ENCODE results near the gene GPC3. TPM values are rescaled to one million over a fixed set of nuclear protein-coding genes. Genes with fewer than 3 reads are reported as not detected.

Gene GPC3
- total RNA-seq, 1 donor from 2014 or later: 4.2 TPM

DNA sequence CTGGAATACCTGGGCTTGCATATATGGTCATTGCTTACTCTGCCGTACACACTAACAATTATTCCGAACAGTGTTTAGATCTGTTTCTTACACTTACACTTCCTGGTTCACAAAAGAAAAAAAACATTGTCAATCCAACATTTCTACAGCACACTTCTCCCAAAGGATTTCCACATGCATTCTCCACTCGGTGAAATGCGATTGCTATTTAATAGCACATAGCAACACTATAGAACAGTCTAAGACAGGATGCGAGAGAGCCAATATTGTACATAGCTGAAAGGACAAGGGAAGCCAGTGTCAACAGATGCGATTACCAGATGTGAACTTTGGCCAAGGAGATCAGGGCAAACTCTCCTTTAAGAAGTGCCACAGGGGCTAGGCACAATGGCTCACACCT is 349.4 kb downstream of the GPC3 start:
- TF ChIP-seq, protein P1, sequence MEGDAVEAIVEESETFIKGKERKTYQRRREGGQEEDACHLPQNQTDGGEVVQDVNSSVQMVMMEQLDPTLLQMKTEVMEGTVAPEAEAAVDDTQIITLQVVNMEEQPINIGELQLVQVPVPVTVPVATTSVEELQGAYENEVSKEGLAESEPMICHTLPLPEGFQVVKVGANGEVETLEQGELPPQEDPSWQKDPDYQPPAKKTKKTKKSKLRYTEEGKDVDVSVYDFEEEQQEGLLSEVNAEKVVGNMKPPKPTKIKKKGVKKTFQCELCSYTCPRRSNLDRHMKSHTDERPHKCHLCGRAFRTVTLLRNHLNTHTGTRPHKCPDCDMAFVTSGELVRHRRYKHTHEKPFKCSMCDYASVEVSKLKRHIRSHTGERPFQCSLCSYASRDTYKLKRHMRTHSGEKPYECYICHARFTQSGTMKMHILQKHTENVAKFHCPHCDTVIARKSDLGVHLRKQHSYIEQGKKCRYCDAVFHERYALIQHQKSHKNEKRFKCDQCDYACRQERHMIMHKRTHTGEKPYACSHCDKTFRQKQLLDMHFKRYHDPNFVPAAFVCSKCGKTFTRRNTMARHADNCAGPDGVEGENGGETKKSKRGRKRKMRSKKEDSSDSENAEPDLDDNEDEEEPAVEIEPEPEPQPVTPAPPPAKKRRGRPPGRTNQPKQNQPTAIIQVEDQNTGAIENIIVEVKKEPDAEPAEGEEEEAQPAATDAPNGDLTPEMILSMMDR (IDR thresholded peaks at IDR 0.05; ENCODE audit: partially characterized antibody, unreplicated experiment): no peak
- H3K9me3 Mint-ChIP-seq (ENCODE audit: unreplicated experiment): no peaks in the 10 kb centered on the region
- H3K36me3 Mint-ChIP-seq (ENCODE audit: unreplicated experiment): no peaks in the 10 kb centered on the region

DNA sequence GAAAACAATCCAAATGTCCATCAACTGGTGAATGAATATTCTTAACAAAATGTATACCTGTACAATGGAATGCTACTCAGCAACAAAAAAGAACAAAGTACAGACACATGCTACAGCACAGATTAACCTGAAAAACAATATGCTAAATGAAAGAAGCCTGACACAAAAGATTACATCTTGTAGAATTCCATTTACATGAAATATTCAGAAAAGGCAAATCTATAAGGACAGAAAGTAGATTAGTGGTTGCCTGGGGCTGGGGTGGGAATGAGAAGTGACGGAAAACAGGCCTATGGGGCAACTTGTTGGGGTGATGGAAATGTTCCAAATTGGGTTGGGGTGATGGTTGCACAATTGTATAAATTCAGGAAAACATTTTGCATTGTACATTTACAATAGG is 351.0 kb downstream of the GPC3 start:
- H3K36me3 Mint-ChIP-seq (ENCODE audit: unreplicated experiment): no peaks in the 10 kb centered on the region
- no peak for DNase-seq
- TF ChIP-seq, protein P1 (IDR thresholded peaks at IDR 0.05; ENCODE audit: partially characterized antibody, unreplicated experiment): no peak

More for the DNA sequence above, 349.4 kb downstream of the GPC3 start:
- H3K4me1 Mint-ChIP-seq (ENCODE audit: low read depth, unreplicated experiment): no peaks in the 10 kb centered on the region
- no peak overlapping the region for H3K4me3 Mint-ChIP-seq (ENCODE audit: unreplicated experiment)
- peaks cover 1% of the 10 kb centered on the region for H3K27me3 Mint-ChIP-seq (ENCODE audit: unreplicated experiment)
- no peak for DNase-seq
- H3K27ac Mint-ChIP-seq (ENCODE audit: unreplicated experiment): no peak overlapping the region

DNA sequence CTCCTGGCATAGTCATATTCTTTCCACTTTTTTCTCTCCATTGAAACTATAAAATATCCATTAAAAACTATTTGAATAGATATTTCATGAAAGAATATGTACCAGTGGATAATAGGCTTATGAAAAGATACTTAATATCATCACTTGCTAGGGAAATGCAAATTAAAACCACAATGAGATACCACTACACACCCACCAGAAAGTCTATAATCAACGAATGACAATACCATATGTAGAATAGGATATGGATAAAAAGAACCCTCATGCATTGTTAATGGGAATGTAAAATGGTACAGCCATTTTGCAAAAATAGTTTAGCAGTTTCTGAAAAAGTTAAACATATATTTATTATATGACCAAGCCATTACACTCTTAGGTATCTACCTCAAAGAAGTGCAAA is 351.4 kb downstream of the GPC3 start:
- DNase-seq: no peak
- H3K4me3 Mint-ChIP-seq (ENCODE audit: unreplicated experiment): no peak overlapping the region

More for the DNA sequence above, 351.0 kb downstream of the GPC3 start:
- no peak overlapping the region for H3K27ac Mint-ChIP-seq (ENCODE audit: unreplicated experiment)
- no peak overlapping the region for H3K4me3 Mint-ChIP-seq (ENCODE audit: unreplicated experiment)
- H3K4me1 Mint-ChIP-seq (ENCODE audit: low read depth, unreplicated experiment): no peaks in the 10 kb centered on the region
- H3K27me3 Mint-ChIP-seq (ENCODE audit: unreplicated experiment): peaks cover 1% of the 10 kb centered on the region
- no peaks in the 10 kb centered on the region for H3K9me3 Mint-ChIP-seq (ENCODE audit: unreplicated experiment)

DNA sequence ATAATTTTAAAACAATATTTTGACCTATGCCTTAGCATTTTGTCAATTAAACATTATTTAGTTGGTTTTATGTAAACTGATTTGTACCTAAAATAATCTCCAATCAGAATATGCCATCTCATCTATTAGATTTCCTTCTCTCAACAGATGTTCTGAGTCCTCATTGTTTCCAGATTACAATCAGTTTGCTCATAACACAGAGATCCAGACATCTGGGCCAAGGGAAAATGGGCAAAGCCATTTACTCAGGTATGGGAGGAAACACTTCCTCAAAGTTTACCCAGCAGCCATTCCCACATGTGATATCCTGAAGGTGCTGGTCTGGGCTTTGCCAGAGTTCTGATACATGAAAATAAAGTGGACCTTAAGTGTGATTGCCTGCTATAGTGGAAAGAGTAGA is 352.2 kb downstream of the GPC3 start:
- TF ChIP-seq, protein P1 (IDR thresholded peaks at IDR 0.05; ENCODE audit: partially characterized antibody, unreplicated experiment): no peak
- DNase-seq: no peak
- H3K9me3 Mint-ChIP-seq (ENCODE audit: unreplicated experiment): no peaks in the 10 kb centered on the region
- H3K4me1 Mint-ChIP-seq (ENCODE audit: low read depth, unreplicated experiment): no peaks in the 10 kb centered on the region
- no peak overlapping the region for H3K27ac Mint-ChIP-seq (ENCODE audit: unreplicated experiment)
- H3K27me3 Mint-ChIP-seq (ENCODE audit: unreplicated experiment): no peaks in the 10 kb centered on the region
- no peaks in the 10 kb centered on the region for H3K36me3 Mint-ChIP-seq (ENCODE audit: unreplicated experiment)
- H3K4me3 Mint-ChIP-seq (ENCODE audit: unreplicated experiment): no peak overlapping the region

More for the DNA sequence above, 351.4 kb downstream of the GPC3 start:
- H3K36me3 Mint-ChIP-seq (ENCODE audit: unreplicated experiment): no peaks in the 10 kb centered on the region
- no peaks in the 10 kb centered on the region for H3K4me1 Mint-ChIP-seq (ENCODE audit: low read depth, unreplicated experiment)
- H3K27me3 Mint-ChIP-seq (ENCODE audit: unreplicated experiment): peaks cover 1% of the 10 kb centered on the region
- TF ChIP-seq, protein P1 (IDR thresholded peaks at IDR 0.05; ENCODE audit: partially characterized antibody, unreplicated experiment): no peak
- no peaks in the 10 kb centered on the region for H3K9me3 Mint-ChIP-seq (ENCODE audit: unreplicated experiment)
- no peak overlapping the region for H3K27ac Mint-ChIP-seq (ENCODE audit: unreplicated experiment)

DNA sequence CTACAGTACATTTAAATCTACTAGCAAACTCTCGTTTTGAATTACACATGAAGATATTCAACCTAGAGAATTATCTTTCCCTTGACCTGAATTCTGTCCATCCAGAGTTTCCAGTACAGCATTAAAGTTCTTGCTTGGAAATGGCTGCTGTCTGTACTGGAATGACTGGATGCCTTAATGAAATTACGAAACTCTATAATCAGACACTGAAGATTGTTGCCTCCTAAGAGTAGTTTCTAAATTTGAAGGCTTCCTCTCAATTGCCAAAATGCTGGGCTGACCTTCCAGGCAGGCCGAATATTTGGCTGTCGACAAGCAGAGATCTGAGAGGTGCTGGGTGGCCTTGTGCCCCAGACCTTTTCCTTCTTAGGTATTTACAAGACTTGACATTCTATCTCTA is 355.0 kb downstream of the GPC3 start:
- Mint-ChIP-seq H3K9me3 (ENCODE audit: unreplicated experiment) (no peaks in the 10 kb centered on the region), H3K4me1 (ENCODE audit: low read depth, unreplicated experiment) (no peaks in the 10 kb centered on the region), H3K27ac (ENCODE audit: unreplicated experiment) (no peak overlapping the region), H3K36me3 (ENCODE audit: unreplicated experiment) (no peaks in the 10 kb centered on the region), H3K4me3 (ENCODE audit: unreplicated experiment) (no peak overlapping the region), H3K27me3 (ENCODE audit: unreplicated experiment) (no peaks in the 10 kb centered on the region)
- DNase-seq: no peak
- TF ChIP-seq, protein P1 (IDR thresholded peaks at IDR 0.05; ENCODE audit: partially characterized antibody, unreplicated experiment): no peak

All from glutamatergic neuron (in vitro differentiated cells).